ENCODE data around the gene KLHL1.

KLHL1 gene

GRCh38 chr13:69676286-69676685 is 432.0 kb downstream of the KLHL1 start:
- DNase-seq (ENCODE audit: low read depth): no peak

DNA sequence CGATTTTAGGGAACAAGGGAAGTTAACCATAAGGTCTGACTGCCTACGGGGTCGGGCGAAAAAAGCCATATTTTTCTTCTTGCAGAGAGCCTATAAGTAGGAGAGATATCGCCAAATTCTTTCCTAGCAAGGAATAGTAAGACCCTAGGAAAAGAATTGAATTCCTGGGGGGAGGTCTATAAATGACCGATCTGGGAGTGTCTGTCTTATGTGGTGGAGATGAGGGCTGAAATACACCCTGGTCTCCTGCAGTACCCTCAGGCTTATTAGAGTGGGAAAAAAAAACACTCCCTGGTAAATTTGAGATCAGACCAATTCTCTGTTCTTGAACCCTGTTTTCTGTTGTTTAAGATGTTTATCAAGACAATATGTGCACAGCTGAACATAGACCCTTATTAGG is 448.1 kb downstream of the KLHL1 start:
- no peak for DNase-seq (ENCODE audit: low read depth)

DNA sequence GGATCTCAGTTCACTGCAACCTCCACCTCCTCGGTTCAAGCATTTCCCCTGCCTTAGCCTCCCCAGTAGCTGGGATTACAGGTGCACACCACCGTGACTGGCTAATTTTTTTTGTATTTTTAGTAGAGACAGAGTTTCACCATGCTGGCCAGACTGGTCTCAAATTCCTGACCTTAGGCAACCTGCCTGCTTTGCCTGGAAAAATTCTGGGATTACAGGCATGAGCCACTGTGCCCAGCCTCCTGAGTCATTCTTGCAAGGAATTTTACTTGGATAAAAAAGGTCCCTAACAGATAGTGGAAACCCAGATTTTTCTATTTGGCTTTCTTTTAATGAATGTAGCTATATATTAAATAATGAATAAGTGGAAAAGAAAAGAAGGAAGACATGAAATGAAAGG is 450.6 kb downstream of the KLHL1 start:
- no peak for DNase-seq (ENCODE audit: low read depth)

- DNase-seq (ENCODE audit: low read depth): no peak
These were observed 453.9 kb downstream of the KLHL1 start for GRCh38 chr13:69654392-69654791.
